NCI-H187 treated with DMSO at 0.1 percent for 48 hours (cell line): ENCODE measurements around the gene YPEL4.

Experiments
- DNase-seq: peaks from one replicate; lab custom pipeline; 2025; lab: John Stamatoyannopoulos, UW

YPEL4 gene

GRCh38 chr11:57632116-57632515 is 17.6 kb downstream of the YPEL4 start:
- no peak for DNase-seq

GRCh38 chr11:57630171-57630570 is 19.5 kb downstream of the YPEL4 start:
- no peak for DNase-seq

DNA sequence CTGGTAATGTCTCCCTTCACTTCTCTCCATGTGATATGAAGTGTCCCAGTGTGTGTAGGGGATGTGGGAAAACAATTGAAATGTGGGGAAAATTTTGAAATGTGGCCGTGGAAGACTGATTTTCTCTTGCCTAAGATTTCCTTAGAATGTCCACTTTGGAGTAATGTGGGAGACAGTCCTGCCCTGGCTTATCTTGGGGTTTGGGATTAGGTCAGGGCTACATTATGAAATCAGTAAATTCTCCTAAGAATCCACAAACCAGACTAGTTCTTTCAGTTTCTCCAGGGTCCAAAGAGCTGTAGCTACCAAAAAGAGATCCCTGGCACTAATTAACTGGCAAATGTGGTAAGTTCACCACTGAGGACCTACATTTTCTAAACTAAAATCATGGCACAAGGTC is 22.8 kb downstream of the YPEL4 start:
- DNase-seq = no peak

GRCh38 chr11:57624864-57625263 is 24.8 kb downstream of the YPEL4 start:
- no peak for DNase-seq

GRCh38 chr11:57622263-57622662 is 27.4 kb downstream of the YPEL4 start:
- no peak for DNase-seq

DNA sequence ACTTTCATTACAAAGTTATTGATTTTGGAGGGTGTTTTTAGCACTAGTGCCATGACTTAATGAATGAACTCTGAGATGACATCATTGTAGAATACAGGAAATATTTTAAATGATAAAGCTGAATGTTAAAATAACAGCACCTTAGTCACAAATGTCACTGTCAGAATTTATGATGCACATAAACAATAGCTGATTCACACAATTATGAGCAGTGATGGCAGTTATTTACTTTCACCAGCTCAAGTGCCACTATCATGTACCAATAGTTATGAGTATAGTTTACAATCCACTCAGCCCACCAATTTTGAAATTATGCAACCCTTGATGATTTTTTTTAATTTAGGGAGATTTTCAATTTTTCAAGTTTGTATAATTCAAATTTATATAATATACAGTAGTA is 29.2 kb downstream of the YPEL4 start:
- DNase-seq = no peak

GRCh38 chr11:57619331-57619730 is 30.4 kb downstream of the YPEL4 start:
- DNase-seq = no peak

- DNase-seq = no peak
Measured at GRCh38 chr11:57618438-57618837, 31.3 kb downstream of the YPEL4 start.

GRCh38 chr11:57616595-57616994 is 33.1 kb downstream of the YPEL4 start:
- no peak for DNase-seq

DNA sequence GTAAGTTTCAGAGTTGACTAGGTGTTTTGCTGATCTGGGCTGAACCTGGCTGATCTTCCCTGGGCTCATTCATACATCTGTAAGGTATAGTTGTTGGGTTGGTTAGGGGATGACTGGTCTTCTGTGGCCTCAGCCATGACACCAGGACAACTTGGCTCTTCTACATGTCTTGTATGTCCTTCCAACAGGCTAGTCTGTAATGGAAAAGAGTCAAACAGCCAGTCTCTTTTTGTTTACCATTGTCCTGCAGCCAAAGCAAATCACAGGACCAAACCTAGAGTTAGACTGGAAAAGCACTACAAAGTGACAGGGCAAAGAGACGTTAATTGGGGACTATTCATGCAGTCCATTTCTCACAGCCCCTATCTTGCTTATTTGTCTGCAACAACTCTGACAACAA is 34.4 kb downstream of the YPEL4 start:
- no peak for DNase-seq

GRCh38 chr11:57614234-57614772 is 35.4 kb downstream of the YPEL4 start:
- no peak for DNase-seq

DNA sequence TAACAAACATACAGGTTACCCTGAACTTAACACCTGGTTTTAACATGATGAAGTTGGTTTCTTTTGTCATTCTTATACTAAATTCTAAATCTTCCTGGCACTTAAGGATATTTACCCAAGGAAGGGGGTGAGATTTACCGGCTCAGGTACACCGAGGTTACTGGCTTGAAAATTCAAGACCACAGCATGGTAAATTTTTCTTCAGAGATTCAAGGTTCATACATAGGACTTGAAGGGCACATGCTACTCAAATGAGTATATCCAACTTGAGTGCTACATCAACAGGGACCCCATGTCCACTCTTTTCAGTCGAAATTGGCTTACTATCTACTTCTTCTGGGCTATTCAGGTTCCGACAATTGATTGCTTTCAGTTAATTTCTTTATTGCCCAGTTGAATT is 39.5 kb downstream of the YPEL4 start:
- no peak for DNase-seq

DNA sequence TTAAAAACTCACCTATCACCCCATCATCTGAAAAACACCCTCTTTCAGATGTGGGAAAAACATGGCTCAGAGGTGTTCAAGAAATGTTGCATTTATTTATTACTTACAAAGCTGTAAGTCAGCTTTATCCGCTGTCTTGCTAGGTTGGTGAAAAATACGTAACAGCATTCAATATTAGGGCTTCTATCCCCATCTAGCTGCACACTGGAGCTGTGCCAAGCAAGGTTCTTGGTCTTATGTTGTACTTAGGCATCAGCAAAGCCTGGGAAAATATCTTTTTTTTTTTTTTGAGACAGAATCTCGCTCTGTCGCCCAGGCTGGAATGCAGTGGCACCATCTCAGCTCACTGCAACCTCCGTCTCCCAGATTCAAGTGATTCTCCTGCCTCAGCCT is 44.7 kb downstream of the YPEL4 start:
- no peak for DNase-seq

DNA sequence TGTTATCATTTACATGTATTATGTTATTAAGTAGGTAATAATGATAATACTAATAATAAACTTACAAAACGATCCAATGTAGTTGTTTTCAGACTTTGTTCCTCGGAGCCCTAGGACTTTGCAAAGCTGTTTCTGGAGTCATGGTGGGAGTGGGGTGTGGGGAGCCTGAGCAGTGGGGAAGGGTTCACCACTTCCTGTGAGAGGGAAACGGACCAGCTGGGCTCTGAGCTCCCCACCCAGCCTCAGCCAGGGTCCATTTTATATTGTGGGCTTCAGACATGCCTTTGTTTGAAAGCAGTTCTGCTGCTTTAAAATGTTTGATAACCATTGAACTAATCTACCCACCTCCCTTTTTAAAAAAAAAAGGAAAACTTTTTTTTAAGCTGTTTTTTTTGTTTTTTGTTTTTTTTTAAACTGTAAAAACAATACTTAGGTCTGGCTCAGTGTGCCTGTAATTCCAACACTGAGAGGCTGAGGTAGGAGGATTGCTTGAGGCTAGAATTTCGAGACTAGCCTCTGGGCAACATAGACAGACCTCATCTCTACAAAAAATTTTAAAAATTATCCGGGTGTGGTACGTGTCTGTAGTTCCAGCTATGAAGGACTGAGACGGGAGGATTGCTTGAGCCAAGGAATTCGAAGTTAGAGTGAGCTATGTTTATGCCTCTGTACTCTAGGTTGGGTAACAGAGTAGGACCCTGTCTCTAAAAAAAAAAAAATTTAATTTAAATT is 45.2 kb downstream of the YPEL4 start:
- no peak for DNase-seq

DNA sequence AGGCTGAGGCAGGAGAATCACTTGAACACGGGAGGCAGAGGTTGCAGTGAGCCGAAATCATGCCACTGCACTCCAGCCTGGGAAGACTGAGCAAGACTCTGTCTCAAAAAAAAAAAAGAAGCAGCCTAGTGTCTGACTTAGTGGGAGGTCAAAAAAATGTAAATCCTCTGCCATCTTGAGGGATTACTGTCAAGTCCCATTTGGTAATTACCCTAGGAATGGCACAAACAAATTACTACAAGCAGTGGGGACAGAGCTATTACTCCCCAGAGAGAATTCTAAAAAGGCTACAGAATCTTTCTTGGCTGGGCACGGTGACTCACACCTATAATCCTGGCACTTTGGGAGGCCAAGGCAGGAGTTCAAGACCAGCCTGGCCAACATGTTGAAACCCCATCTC is 48.4 kb downstream of the YPEL4 start:
- no peak for DNase-seq

- no peak for DNase-seq
Measured at GRCh38 chr11:57599381-57599780, 50.3 kb downstream of the YPEL4 start.

DNA sequence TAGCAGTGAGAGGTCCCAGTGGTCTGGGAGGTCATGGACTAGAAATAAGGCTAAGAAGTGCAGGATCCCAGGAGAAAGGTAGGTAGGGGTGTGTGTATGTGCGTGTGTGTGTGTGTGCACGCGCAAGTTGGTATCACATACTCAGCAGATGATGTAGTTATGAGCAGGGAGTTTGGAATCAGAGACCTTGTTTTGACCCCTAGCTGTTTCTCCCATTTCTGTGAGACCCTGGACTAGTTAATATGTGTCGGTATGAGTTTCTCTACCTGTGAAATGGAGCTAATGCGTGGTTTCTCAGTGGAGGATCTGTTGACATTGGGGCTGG is 50.9 kb downstream of the YPEL4 start:
- no peak for DNase-seq

GRCh38 chr11:57597916-57598830 is 51.5 kb downstream of the YPEL4 start:
- DNase-seq = no peak

GRCh38 chr11:57597461-57597915 is 52.2 kb downstream of the YPEL4 start, which contains the start of gene SERPING1:
SERPING1 (plus strand) TSS chr11:57597685; CDS start chr11:57598271, 586 bp downstream.
- no peak for DNase-seq

DNA sequence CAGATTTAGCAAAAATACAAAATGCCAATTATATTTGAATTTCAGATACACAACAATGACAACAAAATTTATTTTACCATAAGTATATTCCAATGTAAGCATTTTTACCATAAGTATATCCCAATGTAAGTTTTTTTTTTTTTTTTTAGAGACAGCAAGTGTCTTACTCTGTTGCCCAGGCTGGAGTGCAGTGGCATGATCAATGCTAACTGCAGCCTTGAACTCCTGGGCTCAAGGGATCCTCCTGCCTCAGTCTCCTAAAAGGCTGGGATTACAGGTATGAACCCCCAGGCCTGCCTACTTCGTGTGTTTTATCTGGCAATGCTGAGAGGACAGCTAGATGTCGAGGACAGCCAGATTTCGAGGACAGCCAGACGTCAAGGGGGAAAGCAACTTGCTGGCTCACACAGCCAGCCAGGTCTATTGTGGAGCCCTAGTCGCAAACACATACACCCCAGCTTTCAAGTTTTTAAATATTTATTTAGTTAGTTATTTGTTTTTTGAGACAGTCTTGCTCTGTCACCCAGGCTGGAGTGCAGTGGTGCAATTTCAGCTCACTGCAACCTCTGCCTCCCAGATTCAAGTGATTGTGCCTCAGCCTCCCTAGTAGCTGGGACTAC is 53.3 kb downstream of the YPEL4 start:
- no peak for DNase-seq
